ENCODE measurements around the gene ZNF384. TPM values are rescaled to one million over a fixed set of nuclear protein-coding genes. Genes with fewer than 3 reads are reported as not detected.

Gene ZNF384
- total and polyA plus RNA-seq, 4 donors, result 3.9 to 12.7 (median 10.0) TPM

GRCh38 chr12:6635856-6636531, 53.2 kb downstream of the ZNF384 start, which contains the start of gene LPAR5:
TSS of gene LPAR5 (minus strand) at chr12:6635959. CDS start at chr12:6621248, 14,711 bp downstream.
- Histone ChIP-seq H3K27ac (ENCODE audit: low read depth in 1 of 2, low read length in 2 of 2) (peak within 1 kb of the TSS in 1 of 2 donors; percentile 36), H3K4me3 (ENCODE audit: low read depth in 1 of 3, low read length in 3 of 3) (no peak within 1 kb of the TSS), H3K27me3 (ENCODE audit: control insufficient read depth in 4 of 4, insufficient read depth in 4 of 4, low read length in 3 of 4) (no peaks in the 10 kb centered on the region), H3K4me1 (ENCODE audit: control insufficient read depth in 4 of 4, insufficient read depth in 4 of 4, low read length in 3 of 4) (peaks cover 0 to 3% (median 2%) of the 10 kb centered on the region in 4 donors), H3K9me3 (ENCODE audit: control insufficient read depth in 4 of 4, low read length in 3 of 4) (no peaks in the 10 kb centered on the region), H3K36me3 (ENCODE audit: control insufficient read depth in 4 of 4, insufficient read depth in 3 of 4, low read depth in 1 of 4, low read length in 3 of 4) (no peaks in the 10 kb centered on the region), H3K9ac (ENCODE audit: low read depth in 1 of 2, low read length in 2 of 2) (peak within 1 kb of the TSS in 1 of 2 donors; percentile 20)
- DNase-seq (ENCODE audit: low spot score), result peak; percentile 71
- WGBS, result 56% methylated on average over 18 of the region's 18 CpGs
- TF ChIP-seq SP1 (IDR thresholded peaks at IDR 0.05) (no peak), FOXA1 (IDR thresholded peaks at IDR 0.05) (no peak), FOXA2 (IDR thresholded peaks at IDR 0.05) (no peak), TAF1 (conservative IDR thresholded peaks at IDR 0.05) (no peak), YY1 (IDR thresholded peaks at IDR 0.05) (no peak), JUND (IDR thresholded peaks at IDR 0.05) (no peak), ZBTB33 (IDR thresholded peaks at IDR 0.05) (no peak)
- TF ChIP-seq, protein P1, sequence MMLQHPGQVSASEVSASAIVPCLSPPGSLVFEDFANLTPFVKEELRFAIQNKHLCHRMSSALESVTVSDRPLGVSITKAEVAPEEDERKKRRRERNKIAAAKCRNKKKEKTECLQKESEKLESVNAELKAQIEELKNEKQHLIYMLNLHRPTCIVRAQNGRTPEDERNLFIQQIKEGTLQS (IDR thresholded peaks at IDR 0.05), result no peak

GRCh38 chr12:6635375-6635855, 53.8 kb downstream of the ZNF384 start:
- H3K27me3 ChIP-seq (ENCODE audit: control insufficient read depth in 4 of 4, insufficient read depth in 4 of 4, low read length in 3 of 4), result no peaks in the 10 kb centered on the region
- no peaks in the 10 kb centered on the region for H3K36me3 ChIP-seq (ENCODE audit: control insufficient read depth in 4 of 4, insufficient read depth in 3 of 4, low read depth in 1 of 4, low read length in 3 of 4)
- peaks cover 0 to 3% (median 2%) of the 10 kb centered on the region in 4 donors for H3K4me1 ChIP-seq (ENCODE audit: control insufficient read depth in 4 of 4, insufficient read depth in 4 of 4, low read length in 3 of 4)
- WGBS, result 57% methylated on average over 5 of the region's 5 CpGs
- DNase-seq (ENCODE audit: low spot score), result peak; percentile 35
- no peak for TF ChIP-seq NR2F2 (IDR thresholded peaks at IDR 0.05)
- TF ChIP-seq HNF4G (IDR thresholded peaks at IDR 0.05), result no peak
- TF ChIP-seq, protein P1 (IDR thresholded peaks at IDR 0.05), result no peak
- TF ChIP-seq RXRA (IDR thresholded peaks at IDR 0.05), result no peak
- no peak for TF ChIP-seq ZBTB33 (IDR thresholded peaks at IDR 0.05)
- TF ChIP-seq CTCF (IDR thresholded peaks at IDR 0.05; ENCODE audit: low read depth, low read length, missing input control), result no peak
- TF ChIP-seq FOXA2 (IDR thresholded peaks at IDR 0.05), result no peak
- no peak for TF ChIP-seq EGR1 (IDR thresholded peaks at IDR 0.05; ENCODE audit: low read depth in 2 of 2)
- no peak for TF ChIP-seq HNF4A (conservative IDR thresholded peaks at IDR 0.05)
- no peak for TF ChIP-seq JUND (IDR thresholded peaks at IDR 0.05)
- TF ChIP-seq GABPA (IDR thresholded peaks at IDR 0.05 in 1 of 2, conservative IDR thresholded peaks at IDR 0.05 in 1 of 2), result no peak
- no peak for TF ChIP-seq YY1 (IDR thresholded peaks at IDR 0.05)
- peak overlapping the region in 1 of 2 donors; percentile 36 for H3K27ac ChIP-seq (ENCODE audit: low read depth in 1 of 2, low read length in 2 of 2)
- H3K9me3 ChIP-seq (ENCODE audit: control insufficient read depth in 4 of 4, low read length in 3 of 4), result no peaks in the 10 kb centered on the region
- H3K4me3 ChIP-seq (ENCODE audit: low read depth in 1 of 3, low read length in 3 of 3), result no peak overlapping the region
- peak overlapping the region in 1 of 2 donors; percentile 20 for H3K9ac ChIP-seq (ENCODE audit: low read depth in 1 of 2, low read length in 2 of 2)

Data from liver (tissue), 9 donors.